ENCODE data around the gene TRIM65. TPM values are rescaled to one million over a fixed set of nuclear protein-coding genes. Genes with fewer than 3 reads are reported as not detected.
A peak's percentile ranks its signal among the peaks of the same experiment; 100 is the strongest.

TRIM65 gene
- total and polyA plus RNA-seq, 2 of the 13 experiments (the other 11 are each of a cell fraction or from before 2014, with no cell fraction given): 10.3 to 22.4 TPM

DNA sequence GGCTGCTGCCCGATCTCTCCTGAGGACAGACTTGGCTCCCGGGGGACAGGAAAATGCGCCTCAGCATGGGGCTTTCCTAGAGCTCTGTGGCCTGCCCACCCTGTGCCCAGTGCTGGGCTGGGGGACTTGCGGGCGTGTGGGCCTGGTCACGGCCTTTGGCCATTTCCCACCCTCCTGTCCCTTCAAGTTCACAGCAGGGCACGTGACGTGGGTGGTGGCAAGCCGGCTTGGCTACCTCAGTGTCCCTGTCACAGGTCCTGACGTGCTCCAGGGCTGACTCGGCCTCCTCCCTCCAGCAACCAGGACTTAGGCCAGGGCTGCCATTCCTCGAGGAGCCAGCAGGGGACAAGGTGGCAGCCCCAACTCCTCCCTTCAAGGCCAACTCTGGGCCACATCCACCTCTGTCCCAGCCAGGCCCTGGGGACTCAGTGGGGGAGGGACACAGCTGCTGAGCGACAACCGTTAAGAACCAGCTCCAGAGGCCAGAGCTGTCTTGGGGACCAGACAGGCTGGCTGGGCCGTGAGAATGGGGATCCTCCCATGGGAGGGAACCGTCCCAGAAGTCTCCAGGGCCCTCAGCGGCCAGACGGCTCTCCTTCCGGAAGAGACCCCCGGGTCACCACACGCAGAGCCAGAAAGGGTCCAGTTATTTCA lies 51.6 kb downstream of the TRIM65 start (continued):
- TF ChIP-seq, protein P1, sequence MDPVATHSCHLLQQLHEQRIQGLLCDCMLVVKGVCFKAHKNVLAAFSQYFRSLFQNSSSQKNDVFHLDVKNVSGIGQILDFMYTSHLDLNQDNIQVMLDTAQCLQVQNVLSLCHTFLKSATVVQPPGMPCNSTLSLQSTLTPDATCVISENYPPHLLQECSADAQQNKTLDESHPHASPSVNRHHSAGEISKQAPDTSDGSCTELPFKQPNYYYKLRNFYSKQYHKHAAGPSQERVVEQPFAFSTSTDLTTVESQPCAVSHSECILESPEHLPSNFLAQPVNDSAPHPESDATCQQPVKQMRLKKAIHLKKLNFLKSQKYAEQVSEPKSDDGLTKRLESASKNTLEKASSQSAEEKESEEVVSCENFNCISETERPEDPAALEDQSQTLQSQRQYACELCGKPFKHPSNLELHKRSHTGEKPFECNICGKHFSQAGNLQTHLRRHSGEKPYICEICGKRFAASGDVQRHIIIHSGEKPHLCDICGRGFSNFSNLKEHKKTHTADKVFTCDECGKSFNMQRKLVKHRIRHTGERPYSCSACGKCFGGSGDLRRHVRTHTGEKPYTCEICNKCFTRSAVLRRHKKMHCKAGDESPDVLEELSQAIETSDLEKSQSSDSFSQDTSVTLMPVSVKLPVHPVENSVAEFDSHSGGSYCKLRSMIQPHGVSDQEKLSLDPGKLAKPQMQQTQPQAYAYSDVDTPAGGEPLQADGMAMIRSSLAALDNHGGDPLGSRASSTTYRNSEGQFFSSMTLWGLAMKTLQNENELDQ (CRISPR knock-in tag; IDR thresholded peaks at IDR 0.05; ENCODE audit: borderline replicate concordance): no peak
- TF ChIP-seq AKNA (CRISPR knock-in tag; IDR thresholded peaks at IDR 0.05; ENCODE audit: borderline replicate concordance) (no peak), ZFP91 (CRISPR knock-in tag; IDR thresholded peaks at IDR 0.05; ENCODE audit: borderline replicate concordance) (peak; percentile 44), ZNF570 (CRISPR knock-in tag; IDR thresholded peaks at IDR 0.05; ENCODE audit: borderline replicate concordance) (no peak), ZNF678 (CRISPR knock-in tag; IDR thresholded peaks at IDR 0.05) (no peak), SKI (IDR thresholded peaks at IDR 0.05; ENCODE audit: partially characterized antibody) (peak; percentile 44), ZSCAN25 (CRISPR knock-in tag; IDR thresholded peaks at IDR 0.05) (no peak; the same call in 1 of the 2 replicates), SCMH1 (CRISPR knock-in tag; IDR thresholded peaks at IDR 0.05; ENCODE audit: borderline replicate concordance) (no peak), ZNF773 (CRISPR knock-in tag; IDR thresholded peaks at IDR 0.05; ENCODE audit: borderline replicate concordance) (no peak), POLR2A (IDR thresholded peaks at IDR 0.05; ENCODE audit: insufficient read depth in 1 of 2, low read depth in 2 of 2, low read length in 2 of 2) (peak in 1 of 2 experiments; percentile 67; a peak in 2 of 4 replicates), LCORL (IDR thresholded peaks at IDR 0.05) (no peak), LCORL (CRISPR knock-in tag; IDR thresholded peaks at IDR 0.05) (peak; percentile 86)
- TF ChIP-seq, protein P2, sequence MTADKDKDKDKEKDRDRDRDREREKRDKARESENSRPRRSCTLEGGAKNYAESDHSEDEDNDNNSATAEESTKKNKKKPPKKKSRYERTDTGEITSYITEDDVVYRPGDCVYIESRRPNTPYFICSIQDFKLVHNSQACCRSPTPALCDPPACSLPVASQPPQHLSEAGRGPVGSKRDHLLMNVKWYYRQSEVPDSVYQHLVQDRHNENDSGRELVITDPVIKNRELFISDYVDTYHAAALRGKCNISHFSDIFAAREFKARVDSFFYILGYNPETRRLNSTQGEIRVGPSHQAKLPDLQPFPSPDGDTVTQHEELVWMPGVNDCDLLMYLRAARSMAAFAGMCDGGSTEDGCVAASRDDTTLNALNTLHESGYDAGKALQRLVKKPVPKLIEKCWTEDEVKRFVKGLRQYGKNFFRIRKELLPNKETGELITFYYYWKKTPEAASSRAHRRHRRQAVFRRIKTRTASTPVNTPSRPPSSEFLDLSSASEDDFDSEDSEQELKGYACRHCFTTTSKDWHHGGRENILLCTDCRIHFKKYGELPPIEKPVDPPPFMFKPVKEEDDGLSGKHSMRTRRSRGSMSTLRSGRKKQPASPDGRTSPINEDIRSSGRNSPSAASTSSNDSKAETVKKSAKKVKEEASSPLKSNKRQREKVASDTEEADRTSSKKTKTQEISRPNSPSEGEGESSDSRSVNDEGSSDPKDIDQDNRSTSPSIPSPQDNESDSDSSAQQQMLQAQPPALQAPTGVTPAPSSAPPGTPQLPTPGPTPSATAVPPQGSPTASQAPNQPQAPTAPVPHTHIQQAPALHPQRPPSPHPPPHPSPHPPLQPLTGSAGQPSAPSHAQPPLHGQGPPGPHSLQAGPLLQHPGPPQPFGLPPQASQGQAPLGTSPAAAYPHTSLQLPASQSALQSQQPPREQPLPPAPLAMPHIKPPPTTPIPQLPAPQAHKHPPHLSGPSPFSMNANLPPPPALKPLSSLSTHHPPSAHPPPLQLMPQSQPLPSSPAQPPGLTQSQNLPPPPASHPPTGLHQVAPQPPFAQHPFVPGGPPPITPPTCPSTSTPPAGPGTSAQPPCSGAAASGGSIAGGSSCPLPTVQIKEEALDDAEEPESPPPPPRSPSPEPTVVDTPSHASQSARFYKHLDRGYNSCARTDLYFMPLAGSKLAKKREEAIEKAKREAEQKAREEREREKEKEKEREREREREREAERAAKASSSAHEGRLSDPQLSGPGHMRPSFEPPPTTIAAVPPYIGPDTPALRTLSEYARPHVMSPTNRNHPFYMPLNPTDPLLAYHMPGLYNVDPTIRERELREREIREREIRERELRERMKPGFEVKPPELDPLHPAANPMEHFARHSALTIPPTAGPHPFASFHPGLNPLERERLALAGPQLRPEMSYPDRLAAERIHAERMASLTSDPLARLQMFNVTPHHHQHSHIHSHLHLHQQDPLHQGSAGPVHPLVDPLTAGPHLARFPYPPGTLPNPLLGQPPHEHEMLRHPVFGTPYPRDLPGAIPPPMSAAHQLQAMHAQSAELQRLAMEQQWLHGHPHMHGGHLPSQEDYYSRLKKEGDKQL (CRISPR knock-in tag; IDR thresholded peaks at IDR 0.05; ENCODE audit: low read depth): peak; percentile 35; the same call in 1 of the 2 replicates
- TF ChIP-seq, protein P3, sequence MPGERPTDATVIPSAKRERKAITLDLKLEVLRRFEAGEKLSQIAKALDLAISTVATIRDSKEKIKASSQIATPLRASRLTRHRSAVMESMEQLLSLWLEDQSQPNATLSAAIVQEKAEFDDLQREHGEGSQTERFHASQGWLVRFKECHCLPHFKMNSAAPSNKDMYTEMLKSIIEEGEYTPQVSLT (CRISPR knock-in tag; IDR thresholded peaks at IDR 0.05; ENCODE audit: borderline replicate concordance, low read depth): no peak

Data from HepG2 (cell line).